CD4-positive, alpha-beta T cell treated with Interleukin-15 for 1 hour (primary cell): ENCODE results near the gene CARTPT.

Experiments used
- DNase-seq: peaks from one replicate; pipeline ENCODE4 v3.0.0-alpha.2; 2020

Gene CARTPT

GRCh38 chr5:71719063-71719964 is at the start of gene CARTPT:
TSS of gene CARTPT (plus strand) at chr5:71719275. CDS start at chr5:71719294, 19 bp downstream.
- no peak for DNase-seq

GRCh38 chr5:71677977-71678376 is 41.1 kb upstream of the CARTPT start:
- DNase-seq = no peak

GRCh38 chr5:71679714-71680113 is 39.4 kb upstream of the CARTPT start:
- no peak for DNase-seq

- DNase-seq = no peak
Observed at GRCh38 chr5:71680510-71680909, 38.6 kb upstream of the CARTPT start.

GRCh38 chr5:71681296-71681695 is 37.8 kb upstream of the CARTPT start:
- DNase-seq = no peak

- DNase-seq = no peak
Observed at GRCh38 chr5:71684309-71684708, 34.8 kb upstream of the CARTPT start.

- DNase-seq = no peak
Observed at GRCh38 chr5:71693828-71694427, 25.1 kb upstream of the CARTPT start.

- no peak for DNase-seq
Observed at GRCh38 chr5:71695071-71695470, 24.0 kb upstream of the CARTPT start.

- DNase-seq = no peak
Observed at GRCh38 chr5:71695595-71695994, 23.5 kb upstream of the CARTPT start.

GRCh38 chr5:71697967-71698366 is 21.1 kb upstream of the CARTPT start:
- no peak for DNase-seq

GRCh38 chr5:71699233-71699632 is 19.8 kb upstream of the CARTPT start:
- no peak for DNase-seq

- DNase-seq = no peak
Observed at GRCh38 chr5:71699751-71700150, 19.3 kb upstream of the CARTPT start.

GRCh38 chr5:71700803-71701202 is 18.3 kb upstream of the CARTPT start:
- no peak for DNase-seq

GRCh38 chr5:71701407-71701806 is 17.7 kb upstream of the CARTPT start:
- DNase-seq = no peak

- DNase-seq = no peak
Observed at GRCh38 chr5:71703941-71704340, 15.1 kb upstream of the CARTPT start.

- no peak for DNase-seq
Observed at GRCh38 chr5:71705421-71705820, 13.7 kb upstream of the CARTPT start.

GRCh38 chr5:71706906-71707305 is 12.2 kb upstream of the CARTPT start:
- no peak for DNase-seq

GRCh38 chr5:71711610-71712009 is 7.5 kb upstream of the CARTPT start:
- no peak for DNase-seq

- no peak for DNase-seq
Observed at GRCh38 chr5:71714911-71715310, 4.2 kb upstream of the CARTPT start.

GRCh38 chr5:71727978-71728377 is 8.9 kb downstream of the CARTPT start:
- no peak for DNase-seq

- no peak for DNase-seq
Observed at GRCh38 chr5:71731015-71731414, 11.9 kb downstream of the CARTPT start.

GRCh38 chr5:71732011-71732410 is 12.9 kb downstream of the CARTPT start:
- no peak for DNase-seq

GRCh38 chr5:71734141-71734540 is 15.1 kb downstream of the CARTPT start:
- DNase-seq = no peak

- DNase-seq = no peak
Observed at GRCh38 chr5:71737931-71738539, 19.0 kb downstream of the CARTPT start.
